A549 (cell line): ENCODE results near the gene NNT. TPM values are rescaled to one million over a fixed set of nuclear protein-coding genes. Genes with fewer than 3 reads are reported as not detected.

Source experiments
- ATAC-seq, 2 experiments: fragments of 200-7000 bp in 1 of 2; fragments of >200 bp in 1 of 2; cut with Nextera tagmentation in 1 of 2; cut with Tn5 transposase in 1 of 2; 3 replicates each; pipeline versions ENCODE4 v1.8.0 to v1.9.1; 2018 to 2020; ENCODE audit warnings: mild to moderate bottlenecking in 1 of 2, moderate library complexity in 1 of 2
- CTCF ChIA-PET: fragments of 300-600 bp; sonication (Branson Sonifier 250); formaldehyde crosslinking; extraction: SDS; loops from one replicate; lab custom pipeline; 2021; ENCODE audit warnings: antibody characterized with exemption, inconsistent platforms; lab: Yijun Ruan, JAX
- POLR2A ChIA-PET: fragments of 350-600 bp; formaldehyde crosslinking; extraction: SDS; loops from one replicate; lab custom pipeline; 2021; ENCODE audit warnings: antibody characterized with exemption, inconsistent platforms; lab: Yijun Ruan, JAX
- DNase-seq, 2 experiments: peaks; one replicate each; pipeline versions ENCODE4 v3.0.0 to v3.0.0-alpha.2; 2011 to 2016; ENCODE audit warnings: low read depth in 1 of 2, low spot score in 1 of 2
- FAIRE-seq: peaks from 2 replicates; lab custom pipeline; 2011; peaks lifted over from hg19 to GRCh38; lab: Jason Lieb, UNC
- H3K27ac ChIP-seq, 2 experiments: fragments of >200 bp; sonication (Bioruptor Twin); formaldehyde crosslinking; 3 replicates each; pipeline ENCODE4 v1.5.1; 2016 to 2017
- H3K4me1 ChIP-seq: fragments of >200 bp; sonication (Bioruptor Twin); formaldehyde crosslinking; 3 replicates; pipeline ENCODE4 v1.6.1; 2016
- H3K4me2 ChIP-seq: fragments of >200 bp; sonication (Bioruptor Twin); formaldehyde crosslinking; 3 replicates; pipeline ENCODE4 v1.6.1; 2016
- H3K4me3 ChIP-seq: fragments of >200 bp; sonication (Bioruptor Twin); formaldehyde crosslinking; 3 replicates; pipeline ENCODE4 v1.5.1; 2016
- H3K9me3 ChIP-seq: fragments of >200 bp; sonication (Bioruptor Twin); formaldehyde crosslinking; 3 replicates; pipeline ENCODE4 v1.6.1; 2016
- CBX2 ChIP-seq: fragments of 200-600 bp; sonication (generic); IDR thresholded peaks from 2 replicates; pipeline ENCODE4 v1.6.1; 2016; ENCODE audit warnings: low read depth, mild to moderate bottlenecking, borderline replicate concordance
- CHD4 ChIP-seq: fragments of 200-600 bp; sonication (generic); IDR thresholded peaks from 2 replicates; pipeline ENCODE4 v1.6.1; 2016; ENCODE audit warnings: antibody characterized with exemption, mild to moderate bottlenecking, borderline replicate concordance
- EHF ChIP-seq: fragments of 250-450 bp; sonication (Bioruptor Pico); IDR thresholded peaks from 2 replicates; pipeline ENCODE4 v1.5.0; 2020; ENCODE audit warnings: mild to moderate bottlenecking
- EHMT2 ChIP-seq: fragments of 200-600 bp; sonication (generic); IDR thresholded peaks from 2 replicates; pipeline ENCODE4 v1.6.1; 2016; ENCODE audit warnings: antibody characterized with exemption, low read depth, mild to moderate bottlenecking, moderate library complexity
- HEYL ChIP-seq: fragments of 250-450 bp; sonication (Bioruptor Pico); IDR thresholded peaks from 2 replicates; pipeline ENCODE4 v1.8.0; 2021; ENCODE audit warnings: mild to moderate bottlenecking, moderate library complexity
- HOXB13 ChIP-seq: fragments of 250-450 bp; sonication (Bioruptor Pico); IDR thresholded peaks from 2 replicates; pipeline ENCODE4 v1.5.0; 2020; ENCODE audit warnings: low read depth, mild to moderate bottlenecking, moderate library complexity
- KDM5A ChIP-seq: fragments of 200-600 bp; sonication (generic); IDR thresholded peaks from 2 replicates; pipeline ENCODE4 v1.6.1; 2016; ENCODE audit warnings: antibody characterized with exemption, mild to moderate bottlenecking
- MAZ ChIP-seq: fragments of 150-350 bp; IDR thresholded peaks from 2 replicates; pipeline ENCODE4 v1.6.1; 2014; ENCODE audit warnings: antibody characterized with exemption, low read depth, low read length, borderline replicate concordance
- NFE2L2 ChIP-seq: fragments of 150-350 bp; conservative IDR thresholded peaks from 2 replicates; pipeline ENCODE4 v1.6.1; 2014; ENCODE audit warnings: low read length
- PHF8 ChIP-seq: fragments of 200-600 bp; sonication (generic); IDR thresholded peaks from 2 replicates; pipeline ENCODE4 v1.6.1; 2016; ENCODE audit warnings: low read depth, mild to moderate bottlenecking, antibody characterized with exemption, moderate library complexity, borderline replicate concordance
- POLR2AphosphoS2 ChIP-seq: conservative IDR thresholded peaks from 2 replicates; pipeline ENCODE4 v1.6.1; 2012; ENCODE audit warnings: low read length, improper control_type of control experiment, inconsistent platforms
- RAD21 ChIP-seq, 2 experiments: fragments of >200 bp in 1 of 2; sonication (Bioruptor Twin) in 1 of 2; formaldehyde crosslinking in 1 of 2; IDR thresholded peaks in 1 of 2; conservative IDR thresholded peaks in 1 of 2; 2 replicates in 1 of 2; 3 replicates in 1 of 2; pipeline ENCODE4 v1.6.1; 2012 to 2018; ENCODE audit warnings: inconsistent platforms in 1 of 2
- RFX5 ChIP-seq: fragments of 450-650 bp; IDR thresholded peaks from 2 replicates; pipeline ENCODE4 v1.7.1; 2014; ENCODE audit warnings: antibody characterized with exemption, mild to moderate bottlenecking, moderate library complexity
- WGBS: methylation state at CpG from one replicate; pipeline ENCODE4 v1.1.6; 2017; ENCODE audit errors: missing lambda C conversion rate; 5-methylcytosine and 5-hydroxymethylcytosine counted together
- polyA plus RNA-seq, 4 experiments: library from polyadenylated mRNA; depleted of rRNA in 3 of 4; stranded (reverse); fragments of >200 nt; fragmentation: RNase III in 1 of 4; extraction: RNeasy Plus Mini Kit Qiagen cat#74134 plus additional on column Dnase treatment in 1 of 4; gene quantifications; 2 replicates in 3 of 4; 3 replicates in 1 of 4; pipeline ENCODE4 v1.2.3, GENCODE V29; 2011 to 2017
- TF ChIP-seq, protein P1 (sequence below): IDR thresholded peaks from 2 replicates; pipeline ENCODE4 v1.6.1; 2012
- TF ChIP-seq, protein P2 (sequence below): fragments of >200 bp; sonication (Bioruptor Twin); formaldehyde crosslinking; IDR thresholded peaks from 2 replicates; pipeline ENCODE4 v1.6.1; 2016
- TF ChIP-seq, protein P3 (sequence below): fragments of 150-350 bp; IDR thresholded peaks from 2 replicates; pipeline ENCODE4 v1.6.1; 2014; ENCODE audit warnings: low read depth, mild to moderate bottlenecking, low read length

The NNT gene
- polyA plus RNA-seq, 2 of the 4 experiments (the other 2 are of a cell fraction): 15.2 to 35.5 TPM

DNA sequence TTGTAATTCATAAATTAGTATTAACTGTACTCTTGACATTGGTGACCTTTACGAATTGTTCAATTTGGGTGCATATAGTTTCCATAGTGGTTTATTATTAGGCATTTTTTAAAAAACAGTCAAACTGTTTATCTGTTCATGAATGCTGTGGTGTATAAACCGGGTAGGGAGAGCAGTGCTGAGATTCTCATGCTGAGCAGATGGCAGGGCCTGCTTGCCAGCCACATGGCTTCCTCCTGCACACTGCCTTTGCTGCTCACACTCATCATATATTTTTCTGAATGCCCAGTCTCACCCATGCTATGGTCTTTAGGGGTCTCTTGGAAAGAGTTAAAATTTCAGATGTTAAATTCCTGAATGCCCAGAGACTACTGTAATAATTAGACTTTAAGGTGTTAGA is 40.8 kb downstream of the NNT start:
- FAIRE-seq: no peak

DNA sequence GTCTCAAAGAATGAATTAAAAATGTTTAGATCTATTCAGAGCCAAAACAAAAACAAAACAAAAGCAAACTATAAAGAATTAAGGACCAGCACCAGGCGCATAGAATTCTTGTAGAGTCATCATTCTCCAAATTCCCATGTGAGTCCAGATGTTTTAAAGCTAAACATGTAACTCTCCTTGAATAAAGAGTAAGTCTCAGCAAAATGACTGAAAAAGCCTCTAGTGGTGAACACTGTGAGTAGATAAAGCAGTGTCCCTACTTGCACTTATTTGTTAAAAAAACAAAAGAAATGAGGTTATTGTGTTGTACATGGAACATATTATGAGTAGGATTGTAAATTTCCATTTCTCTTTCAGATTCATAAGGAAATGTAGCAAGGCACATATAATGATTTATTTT is 44.0 kb downstream of the NNT start:
- ATAC-seq: peak; percentile 55 to 64; a peak in 2 of 6 replicates
- Histone ChIP-seq H3K4me1 (no peaks in the 10 kb centered on the region), H3K9me3 (no peaks in the 10 kb centered on the region), H3K27ac (no peak overlapping the region), H3K4me3 (no peak overlapping the region), H3K4me2 (no peak overlapping the region)
- TF ChIP-seq EHF (CRISPR knock-in tag): no peak
- TF ChIP-seq, protein P1, sequence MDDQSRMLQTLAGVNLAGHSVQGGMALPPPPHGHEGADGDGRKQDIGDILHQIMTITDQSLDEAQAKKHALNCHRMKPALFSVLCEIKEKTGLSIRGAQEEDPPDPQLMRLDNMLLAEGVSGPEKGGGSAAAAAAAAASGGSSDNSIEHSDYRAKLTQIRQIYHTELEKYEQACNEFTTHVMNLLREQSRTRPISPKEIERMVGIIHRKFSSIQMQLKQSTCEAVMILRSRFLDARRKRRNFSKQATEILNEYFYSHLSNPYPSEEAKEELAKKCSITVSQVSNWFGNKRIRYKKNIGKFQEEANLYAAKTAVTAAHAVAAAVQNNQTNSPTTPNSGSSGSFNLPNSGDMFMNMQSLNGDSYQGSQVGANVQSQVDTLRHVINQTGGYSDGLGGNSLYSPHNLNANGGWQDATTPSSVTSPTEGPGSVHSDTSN: no peak
- TF ChIP-seq EHMT2: no peak
- no peak for TF ChIP-seq KDM5A
- TF ChIP-seq NFE2L2: no peak
- no peak for TF ChIP-seq CHD4
- TF ChIP-seq POLR2AphosphoS2: no peak
- TF ChIP-seq, protein P2, sequence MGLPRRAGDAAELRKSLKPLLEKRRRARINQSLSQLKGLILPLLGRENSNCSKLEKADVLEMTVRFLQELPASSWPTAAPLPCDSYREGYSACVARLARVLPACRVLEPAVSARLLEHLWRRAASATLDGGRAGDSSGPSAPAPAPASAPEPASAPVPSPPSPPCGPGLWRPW: no peak
- TF ChIP-seq CBX2: no peak
- TF ChIP-seq, protein P3, sequence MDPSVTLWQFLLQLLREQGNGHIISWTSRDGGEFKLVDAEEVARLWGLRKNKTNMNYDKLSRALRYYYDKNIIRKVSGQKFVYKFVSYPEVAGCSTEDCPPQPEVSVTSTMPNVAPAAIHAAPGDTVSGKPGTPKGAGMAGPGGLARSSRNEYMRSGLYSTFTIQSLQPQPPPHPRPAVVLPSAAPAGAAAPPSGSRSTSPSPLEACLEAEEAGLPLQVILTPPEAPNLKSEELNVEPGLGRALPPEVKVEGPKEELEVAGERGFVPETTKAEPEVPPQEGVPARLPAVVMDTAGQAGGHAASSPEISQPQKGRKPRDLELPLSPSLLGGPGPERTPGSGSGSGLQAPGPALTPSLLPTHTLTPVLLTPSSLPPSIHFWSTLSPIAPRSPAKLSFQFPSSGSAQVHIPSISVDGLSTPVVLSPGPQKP: no peak
- ChIA-PET POLR2A (no interaction called here), CTCF (interaction anchor here (1.0 to 2.0 kb wide), 2 partner anchors 16 to 21 kb away, joined by 3 to 6 read pairs; no protein-coding TSS in a partner anchor)
- FAIRE-seq: no peak
- WGBS: 82% methylated on average over 1 of the region's 1 CpG
- DNase-seq: peak in 1 of 2 experiments; percentile 8

More for the DNA sequence above, 40.8 kb downstream of the NNT start:
- WGBS: 87% methylated on average over 2 of the region's 2 CpGs
- no peaks in the 10 kb centered on the region for H3K9me3 ChIP-seq
- ATAC-seq: no peak
- H3K27ac ChIP-seq: no peak overlapping the region
- POLR2A ChIA-PET: no interaction called here
- TF ChIP-seq HEYL (CRISPR knock-in tag) (no peak), HOXB13 (no peak), MAZ (no peak)
- TF ChIP-seq, protein P2: no peak
- TF ChIP-seq, all 56 proteins: peak for 0
- CTCF ChIA-PET: interaction anchor here (2.1 kb wide), 1 partner anchor 12 kb away, joined by 7 read pairs; no protein-coding TSS in a partner anchor
- Histone ChIP-seq H3K4me2 (no peak overlapping the region), H3K4me3 (no peak overlapping the region), H3K4me1 (no peaks in the 10 kb centered on the region)
- no peak for DNase-seq

DNA sequence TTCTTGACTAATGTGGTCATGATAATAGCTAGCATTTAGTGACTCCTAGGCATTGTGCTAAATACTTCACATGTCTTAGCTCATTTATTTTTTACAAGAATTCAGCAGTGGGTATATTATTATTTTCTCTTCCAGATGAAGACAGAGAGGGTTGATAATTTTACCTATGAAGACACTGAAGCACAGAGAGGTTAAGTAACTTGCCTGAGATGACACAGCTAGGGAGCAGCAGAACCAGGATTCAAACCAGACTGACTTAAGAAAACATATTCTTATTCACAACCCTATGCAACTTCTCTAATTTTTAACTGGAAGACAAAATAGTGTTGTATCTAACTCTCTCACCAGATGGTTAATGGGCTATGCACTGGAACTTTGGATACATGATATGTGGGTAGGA is 44.8 kb downstream of the NNT start:
- Histone ChIP-seq H3K27ac (no peak overlapping the region), H3K9me3 (no peaks in the 10 kb centered on the region), H3K4me2 (no peak overlapping the region), H3K4me3 (no peak overlapping the region), H3K4me1 (no peaks in the 10 kb centered on the region)
- ATAC-seq (no peak), DNase-seq (no peak), FAIRE-seq (no peak)
- CTCF ChIA-PET: interaction anchor here (1.0 to 2.0 kb wide), 2 partner anchors 17 to 21 kb away, joined by 3 to 6 read pairs; no protein-coding TSS in a partner anchor
- TF ChIP-seq HEYL (CRISPR knock-in tag): no peak
- TF ChIP-seq RFX5: no peak
- TF ChIP-seq RAD21 (conservative IDR thresholded peaks at IDR 0.05 in 1 of 2, IDR thresholded peaks at IDR 0.05 in 1 of 2): no peak
- no peak for TF ChIP-seq PHF8
- POLR2A ChIA-PET: no interaction called here
